AG04449 (cell line): ENCODE data around the gene CYBA.

Experiments used
- CTCF ChIA-PET: fragments of 350-600 bp; formaldehyde crosslinking; extraction: SDS; loops from one replicate; lab custom pipeline; 2021; ENCODE audit warnings: antibody characterized with exemption; lab: Yijun Ruan, JAX
- POLR2A ChIA-PET: fragments of 400-600, 350-600 bp; formaldehyde crosslinking; extraction: SDS; loops from one replicate; lab custom pipeline; 2020; ENCODE audit warnings: antibody characterized with exemption, inconsistent platforms; lab: Yijun Ruan, JAX
- DNase-seq: peaks from one replicate; pipeline ENCODE4 v3.0.0-alpha.2; 2010; ENCODE audit warnings: low read depth, low spot score
- H3K4me3 ChIP-seq: 2 replicates; pipeline ENCODE4 v1.5.1; 2011; ENCODE audit warnings: low read depth, mild to moderate bottlenecking, control low read depth, low read length
- CTCF ChIP-seq: IDR thresholded peaks from one replicate; pipeline ENCODE4 v1.5.1; 2011; ENCODE audit warnings: mild to moderate bottlenecking, moderate library complexity, low read length, control low read depth, inconsistent platforms; ENCODE audit not compliant: insufficient read depth; ENCODE audit errors: missing control alignments

CYBA gene

GRCh38 chr16:88632587-88632930 lies 18.3 kb downstream of the CYBA start:
- no peak for DNase-seq
- H3K4me3 ChIP-seq = no peak overlapping the region
- TF ChIP-seq CTCF = no peak
- ChIA-PET POLR2A (interaction anchor here (0.6 kb wide), 1 partner anchor 23 kb away, joined by 3 read pairs; no protein-coding TSS in a partner anchor), CTCF (interaction anchor here (1.2 kb wide), 1 partner anchor 20 kb away, joined by 3 read pairs; no protein-coding TSS in a partner anchor)

- CTCF ChIA-PET = no interaction called here
- TF ChIP-seq CTCF = no peak
- no peak for DNase-seq
- no peak overlapping the region for H3K4me3 ChIP-seq
- POLR2A ChIA-PET = no interaction called here
These were observed 18.8 kb downstream of the CYBA start for GRCh38 chr16:88631920-88632586.

GRCh38 chr16:88631384-88631783 lies 19.5 kb downstream of the CYBA start:
- no peak overlapping the region for H3K4me3 ChIP-seq
- POLR2A ChIA-PET = no interaction called here
- CTCF ChIA-PET = no interaction called here
- no peak for DNase-seq
- no peak for TF ChIP-seq CTCF

- CTCF ChIA-PET = no interaction called here
- H3K4me3 ChIP-seq = no peak overlapping the region
- no peak for TF ChIP-seq CTCF
- POLR2A ChIA-PET = no interaction called here
- no peak for DNase-seq
These were observed 19.9 kb downstream of the CYBA start for GRCh38 chr16:88630941-88631340.

- TF ChIP-seq CTCF = no peak
- ChIA-PET POLR2A (no interaction called here), CTCF (interaction anchor here (0.8 kb wide), 1 partner anchor 8 kb away, joined by 3 read pairs; no protein-coding TSS in a partner anchor)
- no peak for DNase-seq
- no peak overlapping the region for H3K4me3 ChIP-seq
These were observed 20.4 kb downstream of the CYBA start for GRCh38 chr16:88630433-88630832.

GRCh38 chr16:88629835-88630234 lies 21.0 kb downstream of the CYBA start:
- POLR2A ChIA-PET = no interaction called here

More at GRCh38 chr16:88629835-88630234, 21.0 kb downstream of the CYBA start:
- CTCF ChIA-PET = interaction anchor here (0.8 kb wide), 1 partner anchor 9 kb away, joined by 3 read pairs; no protein-coding TSS in a partner anchor
- no peak for DNase-seq
- no peak for TF ChIP-seq CTCF
- H3K4me3 ChIP-seq = no peak overlapping the region
